ENCODE data around the gene JAG2. TPM values are rescaled to one million over a fixed set of nuclear protein-coding genes. Genes with fewer than 3 reads are reported as not detected.
"Not testable (repeated sequence)": the region's sequence is repeated elsewhere in the genome, so short reads cannot be mapped to it uniquely, and the experiment has no call there.

Gene JAG2
- total RNA-seq, 1 donor from 2014 or later = 7.5 TPM

DNA sequence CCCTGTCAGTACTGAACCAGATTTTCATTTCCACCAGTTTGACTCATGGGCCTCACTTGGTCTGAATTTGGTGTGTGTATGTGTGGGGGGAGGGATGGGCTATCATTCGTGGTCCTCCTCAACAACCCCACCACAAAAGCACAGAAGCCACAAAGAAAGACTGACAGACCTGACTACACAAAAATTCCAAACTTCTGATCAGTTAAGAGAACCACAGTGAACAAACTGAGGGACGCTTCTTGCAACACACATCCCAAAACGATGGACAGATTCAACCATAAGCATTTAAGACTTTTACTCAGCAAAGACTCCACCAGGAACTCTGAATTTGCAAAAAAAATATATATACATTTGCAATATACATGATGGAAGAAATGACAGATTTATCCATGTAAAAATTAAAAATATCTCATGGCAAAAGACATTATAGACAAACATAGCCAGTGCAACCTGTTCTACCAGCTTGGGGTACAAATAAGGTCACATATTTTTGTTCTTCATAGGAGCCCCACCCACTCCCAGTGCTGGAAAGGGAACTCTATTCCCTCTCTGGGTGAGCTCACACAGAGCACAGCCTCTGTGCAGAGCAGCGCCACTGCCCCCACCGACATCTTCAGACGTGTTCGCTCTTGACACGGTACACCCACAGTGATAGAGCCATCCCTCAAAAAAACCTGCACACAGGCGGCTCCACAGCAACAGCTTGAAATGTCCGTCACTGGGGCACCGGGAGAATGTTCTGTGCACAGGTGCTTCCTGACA, 49.7 kb downstream of the JAG2 start:
- H3K27ac Mint-ChIP-seq (ENCODE audit: unreplicated experiment) = no peak overlapping the region
- peaks cover 73% of the 10 kb centered on the region for H3K27me3 Mint-ChIP-seq (ENCODE audit: unreplicated experiment)
- peaks cover 3% of the 10 kb centered on the region for H3K9me3 Mint-ChIP-seq (ENCODE audit: unreplicated experiment)
- no peak overlapping the region for H3K4me3 Mint-ChIP-seq (ENCODE audit: unreplicated experiment)
- TF ChIP-seq CTCF (IDR thresholded peaks at IDR 0.05) = no peak
- no peak for DNase-seq (ENCODE audit: extremely low spot score, unreplicated experiment)
- H3K36me3 Mint-ChIP-seq (ENCODE audit: unreplicated experiment) = no peaks in the 10 kb centered on the region
- H3K4me1 Mint-ChIP-seq (ENCODE audit: unreplicated experiment) = no peaks in the 10 kb centered on the region

DNA sequence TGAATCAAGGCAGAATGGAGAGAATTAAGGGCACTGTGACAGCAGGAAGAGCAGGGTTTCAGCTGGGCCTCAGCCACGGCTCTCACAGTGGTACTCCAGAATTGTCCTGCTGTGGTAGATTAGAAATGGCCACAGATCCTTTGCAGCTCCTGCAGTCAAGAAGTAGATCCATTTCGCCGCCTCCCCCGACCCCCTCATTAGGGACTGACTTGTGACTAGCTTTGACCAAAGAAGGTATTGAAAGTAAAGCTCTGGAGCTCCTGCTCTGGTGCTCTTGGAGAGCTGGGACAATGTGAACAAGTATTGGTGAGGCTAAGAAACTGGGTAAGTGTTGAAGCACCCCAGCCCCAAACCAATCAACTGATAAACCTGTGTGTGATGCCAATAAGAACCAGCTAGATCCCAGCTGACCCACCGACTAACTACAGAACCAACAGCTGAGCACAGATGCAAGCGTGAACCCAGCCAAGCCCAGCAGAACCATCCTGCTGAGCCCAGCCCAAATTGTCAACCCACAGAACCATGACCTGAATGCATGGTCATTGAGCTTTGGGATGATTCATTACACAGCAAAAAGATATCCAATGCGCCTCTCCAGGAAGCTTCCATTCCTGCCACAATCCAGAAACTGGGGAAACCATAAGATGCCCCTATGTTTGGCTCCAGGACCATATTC, 50.7 kb downstream of the JAG2 start:
- no peak overlapping the region for H3K4me3 Mint-ChIP-seq (ENCODE audit: unreplicated experiment)
- DNase-seq (ENCODE audit: extremely low spot score, unreplicated experiment) = peak; percentile 80
- no peaks in the 10 kb centered on the region for H3K36me3 Mint-ChIP-seq (ENCODE audit: unreplicated experiment)
- no peak overlapping the region for H3K27ac Mint-ChIP-seq (ENCODE audit: unreplicated experiment)
- H3K9me3 Mint-ChIP-seq (ENCODE audit: unreplicated experiment) = peaks cover 3% of the 10 kb centered on the region
- H3K27me3 Mint-ChIP-seq (ENCODE audit: unreplicated experiment) = peaks cover 66% of the 10 kb centered on the region
- no peaks in the 10 kb centered on the region for H3K4me1 Mint-ChIP-seq (ENCODE audit: unreplicated experiment)
- TF ChIP-seq CTCF (IDR thresholded peaks at IDR 0.05) = no peak

- peaks cover 60% of the 10 kb centered on the region for H3K27me3 Mint-ChIP-seq (ENCODE audit: unreplicated experiment)
- H3K27ac Mint-ChIP-seq (ENCODE audit: unreplicated experiment) = no peak overlapping the region
Observed at GRCh38 chr14:105117257-105117646, 51.3 kb downstream of the JAG2 start.

GRCh38 chr14:105116451-105117256, 51.9 kb downstream of the JAG2 start:
- H3K4me1 Mint-ChIP-seq (ENCODE audit: unreplicated experiment) = no peaks in the 10 kb centered on the region
- no peaks in the 10 kb centered on the region for H3K36me3 Mint-ChIP-seq (ENCODE audit: unreplicated experiment)
- peaks cover 55% of the 10 kb centered on the region for H3K27me3 Mint-ChIP-seq (ENCODE audit: unreplicated experiment)
- no peak overlapping the region for H3K27ac Mint-ChIP-seq (ENCODE audit: unreplicated experiment)
- DNase-seq (ENCODE audit: extremely low spot score, unreplicated experiment) = peak; percentile 51
- H3K9me3 Mint-ChIP-seq (ENCODE audit: unreplicated experiment) = no peaks in the 10 kb centered on the region
- TF ChIP-seq CTCF (IDR thresholded peaks at IDR 0.05) = no peak
- no peak overlapping the region for H3K4me3 Mint-ChIP-seq (ENCODE audit: unreplicated experiment)

More at GRCh38 chr14:105117257-105117646, 51.3 kb downstream of the JAG2 start:
- Mint-ChIP-seq H3K36me3 (ENCODE audit: unreplicated experiment) (no peaks in the 10 kb centered on the region), H3K4me1 (ENCODE audit: unreplicated experiment) (no peaks in the 10 kb centered on the region), H3K4me3 (ENCODE audit: unreplicated experiment) (no peak overlapping the region), H3K9me3 (ENCODE audit: unreplicated experiment) (peaks cover 2% of the 10 kb centered on the region)
- peak; percentile 51 for DNase-seq (ENCODE audit: extremely low spot score, unreplicated experiment)
- no peak for TF ChIP-seq CTCF (IDR thresholded peaks at IDR 0.05)

- not testable (repeated sequence) for H3K9me3 Mint-ChIP-seq (ENCODE audit: unreplicated experiment); H3K4me3 Mint-ChIP-seq (ENCODE audit: unreplicated experiment); H3K27ac Mint-ChIP-seq (ENCODE audit: unreplicated experiment); H3K4me1 Mint-ChIP-seq (ENCODE audit: unreplicated experiment); H3K36me3 Mint-ChIP-seq (ENCODE audit: unreplicated experiment)
- H3K27me3 Mint-ChIP-seq (ENCODE audit: unreplicated experiment) = peaks cover 39% of the 10 kb centered on the region
- peak; percentile 44 for DNase-seq (ENCODE audit: extremely low spot score, unreplicated experiment)
Observed at GRCh38 chr14:105109243-105109642, 59.3 kb downstream of the JAG2 start.

Data from osteocyte (in vitro differentiated cells).